HepG2 (cell line): ENCODE results near the gene CDK18. TPM values are rescaled to one million over a fixed set of nuclear protein-coding genes. Genes with fewer than 3 reads are reported as not detected.

ENCODE experiments used
- ARID2 ChIP-seq: sonication (generic); formaldehyde crosslinking; IDR thresholded peaks from 2 replicates; pipeline ENCODE4 v1.8.1; 2022; ENCODE audit warnings: mild to moderate bottlenecking, missing genetic modification reagents, borderline replicate concordance
- GFI1 ChIP-seq: sonication (generic); formaldehyde crosslinking; IDR thresholded peaks from 2 replicates; pipeline ENCODE4 v1.5.0; 2020; ENCODE audit warnings: missing genetic modification reagents, mild to moderate bottlenecking, borderline replicate concordance
- GLI4 ChIP-seq: sonication (generic); formaldehyde crosslinking; IDR thresholded peaks from 2 replicates; pipeline ENCODE4 v1.5.1; 2020; ENCODE audit warnings: missing genetic modification reagents, mild to moderate bottlenecking, moderate library complexity, borderline replicate concordance
- KAT7 ChIP-seq: IDR thresholded peaks from 2 replicates; pipeline ENCODE4 v1.6.1; 2018; ENCODE audit warnings: borderline replicate concordance, missing compliant biosample characterization
- KLF6 ChIP-seq: IDR thresholded peaks from 2 replicates; pipeline ENCODE4 v1.8.0; 2016; ENCODE audit warnings: missing biosample characterization, missing genetic modification reagents
- MAFG ChIP-seq: sonication (generic); formaldehyde crosslinking; IDR thresholded peaks from 2 replicates; pipeline ENCODE4 v1.5.1; 2020; ENCODE audit warnings: mild to moderate bottlenecking, missing genetic modification reagents
- MIXL1 ChIP-seq: IDR thresholded peaks from 2 replicates; pipeline ENCODE4 v1.6.1; 2016
- NCOA5 ChIP-seq: sonication (generic); formaldehyde crosslinking; IDR thresholded peaks from 2 replicates; pipeline ENCODE4 v1.4.0; 2020; ENCODE audit warnings: missing genetic modification reagents
- NFE2 ChIP-seq: sonication (generic); formaldehyde crosslinking; IDR thresholded peaks from 2 replicates; pipeline ENCODE4 v1.4.0; 2020; ENCODE audit warnings: missing genetic modification reagents
- PHF5A ChIP-seq: IDR thresholded peaks from one replicate; pipeline ENCODE4 v1.6.1; 2018; ENCODE audit warnings: low read depth, missing genetic modification reagents; ENCODE audit not compliant: unreplicated experiment
- POLR2A ChIP-seq, 2 experiments: IDR thresholded peaks; 2 replicates each; pipeline ENCODE4 v1.6.1; 2011; ENCODE audit warnings: low read depth in 2 of 2, low read length in 2 of 2, mild to moderate bottlenecking in 1 of 2, moderate library complexity in 1 of 2; ENCODE audit not compliant: insufficient read depth in 1 of 2
- SMYD3 ChIP-seq: sonication (generic); formaldehyde crosslinking; IDR thresholded peaks from 2 replicates; pipeline ENCODE4 v1.8.1; 2023; ENCODE audit warnings: mild to moderate bottlenecking, missing genetic modification reagents
- TCF7L2 ChIP-seq: IDR thresholded peaks from 2 replicates; pipeline ENCODE4 v1.6.1; 2011; ENCODE audit warnings: mild to moderate bottlenecking, low read depth, low read length, moderate library complexity
- TRIM24 ChIP-seq: sonication (generic); formaldehyde crosslinking; IDR thresholded peaks from 2 replicates; pipeline ENCODE4 v1.8.0; 2022; ENCODE audit warnings: mild to moderate bottlenecking, missing genetic modification reagents
- ZBTB7B ChIP-seq: sonication (generic); formaldehyde crosslinking; IDR thresholded peaks from 2 replicates; pipeline ENCODE4 v1.4.0; 2020; ENCODE audit warnings: missing genetic modification reagents
- ZNF326 ChIP-seq: sonication (generic); formaldehyde crosslinking; IDR thresholded peaks from 2 replicates; pipeline ENCODE4 v1.4.0; 2020; ENCODE audit warnings: missing genetic modification reagents, borderline replicate concordance
- ZNF333 ChIP-seq: sonication (generic); formaldehyde crosslinking; IDR thresholded peaks from 2 replicates; pipeline ENCODE4 v1.4.0; 2020; ENCODE audit warnings: mild to moderate bottlenecking, missing genetic modification reagents, borderline replicate concordance
- ZNF382 ChIP-seq: sonication (generic); formaldehyde crosslinking; IDR thresholded peaks from 2 replicates; pipeline ENCODE4 v1.5.0; 2020; ENCODE audit warnings: missing genetic modification reagents, mild to moderate bottlenecking, borderline replicate concordance
- ZNF431 ChIP-seq: sonication (generic); formaldehyde crosslinking; IDR thresholded peaks from 2 replicates; pipeline ENCODE4 v1.9.0; 2022; ENCODE audit warnings: missing genetic modification reagents, low read depth, mild to moderate bottlenecking, borderline replicate concordance
- ZNF598 ChIP-seq: sonication (generic); formaldehyde crosslinking; IDR thresholded peaks from 2 replicates; pipeline ENCODE4 v1.5.1; 2020; ENCODE audit warnings: mild to moderate bottlenecking, missing genetic modification reagents, borderline replicate concordance
- ZNF770 ChIP-seq: sonication (generic); formaldehyde crosslinking; IDR thresholded peaks from 2 replicates; pipeline ENCODE4 v1.5.0; 2020; ENCODE audit warnings: mild to moderate bottlenecking, missing genetic modification reagents
- ZNF780A ChIP-seq: sonication (generic); formaldehyde crosslinking; IDR thresholded peaks from 2 replicates; pipeline ENCODE4 v1.8.0; 2022; ENCODE audit warnings: mild to moderate bottlenecking, missing genetic modification reagents, moderate library complexity
- ZSCAN20 ChIP-seq: sonication (generic); formaldehyde crosslinking; IDR thresholded peaks from 2 replicates; pipeline ENCODE4 v1.4.0; 2020; ENCODE audit warnings: missing genetic modification reagents, mild to moderate bottlenecking, borderline replicate concordance
- ZSCAN21 ChIP-seq: sonication (generic); formaldehyde crosslinking; IDR thresholded peaks from 2 replicates; pipeline ENCODE4 v1.8.0; 2022; ENCODE audit warnings: mild to moderate bottlenecking, missing genetic modification reagents, moderate library complexity, borderline replicate concordance
- polyA plus RNA-seq, 8 experiments: library from polyadenylated mRNA; depleted of rRNA in 3 of 8; stranded (reverse) in 7 of 8; unstranded in 1 of 8; fragments of >200 nt; fragmentation: Illumina TruSeq in 4 of 8; extraction: Trizol in 4 of 8; gene quantifications; 2 replicates each; pipeline versions ENCODE4 v1.2.1 to v1.2.3, GENCODE V29; 2011 to 2016; ENCODE audit warnings: low read depth in 4 of 8, missing spikeins in 1 of 8, mixed read lengths in 1 of 8; ENCODE audit not compliant: insufficient read depth in 1 of 8
- total RNA-seq, 5 experiments: library from RNA; depleted of rRNA; stranded (reverse); fragments of >200 nt; fragmentation: Illumina TruSeq; extraction: Trizol; gene quantifications; 2 replicates each; pipeline ENCODE4 v1.2.3, GENCODE V29; 2016; ENCODE audit warnings: low read depth in 1 of 5
- TF ChIP-seq, protein P1 (sequence below), 2 experiments: fragments of 450-650 bp in 1 of 2; sonication (generic) in 1 of 2; formaldehyde crosslinking; IDR thresholded peaks; 2 replicates each; pipeline versions ENCODE4 v1.5.0 to v1.8.0; 2020 to 2022; ENCODE audit warnings: mild to moderate bottlenecking in 1 of 2, missing genetic modification reagents in 1 of 2
- TF ChIP-seq, protein P2 (sequence below): sonication (generic); formaldehyde crosslinking; IDR thresholded peaks from 2 replicates; pipeline ENCODE4 v1.8.0; 2022; ENCODE audit warnings: mild to moderate bottlenecking, missing genetic modification reagents, moderate library complexity
- TF ChIP-seq, protein P3 (sequence below): sonication (generic); formaldehyde crosslinking; IDR thresholded peaks from 2 replicates; pipeline ENCODE4 v1.4.0; 2020; ENCODE audit warnings: low read depth, mild to moderate bottlenecking, missing genetic modification reagents
- TF ChIP-seq, protein P4 (sequence below): sonication (generic); formaldehyde crosslinking; IDR thresholded peaks from 2 replicates; pipeline ENCODE4 v1.5.0; 2020; ENCODE audit warnings: missing genetic modification reagents

CDK18 gene
- total and polyA plus RNA-seq, 2 of the 13 experiments (the other 11 are each of a cell fraction or from before 2014, with no cell fraction given): 6.4 to 38.8 TPM

- TF ChIP-seq ZNF770 (CRISPR knock-in tag): 0 out of 2 replicates have a peak, but pooled peaks have one; percentile 13
- TF ChIP-seq ZNF382 (CRISPR knock-in tag): no peak
- peak; percentile 36 for TF ChIP-seq PHF5A (CRISPR knock-in tag)
- TF ChIP-seq KAT7: 0 out of 2 replicates have a peak, but pooled peaks have one; percentile 35
- TF ChIP-seq ZSCAN20 (CRISPR knock-in tag): no peak
- TF ChIP-seq ZNF598: no peak
- no peak for TF ChIP-seq GFI1 (CRISPR knock-in tag)
- TF ChIP-seq, protein P1, sequence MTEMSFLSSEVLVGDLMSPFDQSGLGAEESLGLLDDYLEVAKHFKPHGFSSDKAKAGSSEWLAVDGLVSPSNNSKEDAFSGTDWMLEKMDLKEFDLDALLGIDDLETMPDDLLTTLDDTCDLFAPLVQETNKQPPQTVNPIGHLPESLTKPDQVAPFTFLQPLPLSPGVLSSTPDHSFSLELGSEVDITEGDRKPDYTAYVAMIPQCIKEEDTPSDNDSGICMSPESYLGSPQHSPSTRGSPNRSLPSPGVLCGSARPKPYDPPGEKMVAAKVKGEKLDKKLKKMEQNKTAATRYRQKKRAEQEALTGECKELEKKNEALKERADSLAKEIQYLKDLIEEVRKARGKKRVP (CRISPR knock-in tag; IDR thresholded peaks at IDR 0.05): no peak
- no peak for TF ChIP-seq ZNF326 (CRISPR knock-in tag)
- 0 out of 4 replicates have a peak, but pooled peaks of 1 of the 2 experiments have one; percentile 18 for TF ChIP-seq POLR2A (IDR thresholded peaks at IDR 0.05; ENCODE audit: insufficient read depth in 1 of 2, low read depth in 2 of 2, low read length in 2 of 2)
- TF ChIP-seq, protein P2, sequence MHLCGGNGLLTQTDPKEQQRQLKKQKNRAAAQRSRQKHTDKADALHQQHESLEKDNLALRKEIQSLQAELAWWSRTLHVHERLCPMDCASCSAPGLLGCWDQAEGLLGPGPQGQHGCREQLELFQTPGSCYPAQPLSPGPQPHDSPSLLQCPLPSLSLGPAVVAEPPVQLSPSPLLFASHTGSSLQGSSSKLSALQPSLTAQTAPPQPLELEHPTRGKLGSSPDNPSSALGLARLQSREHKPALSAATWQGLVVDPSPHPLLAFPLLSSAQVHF: no peak
- no peak; the same call in 1 of the 2 replicates for TF ChIP-seq ZSCAN21 (CRISPR knock-in tag)
- TF ChIP-seq ZNF431 (CRISPR knock-in tag): no peak
- TF ChIP-seq SMYD3 (CRISPR knock-in tag): no peak
- TF ChIP-seq, protein P3, sequence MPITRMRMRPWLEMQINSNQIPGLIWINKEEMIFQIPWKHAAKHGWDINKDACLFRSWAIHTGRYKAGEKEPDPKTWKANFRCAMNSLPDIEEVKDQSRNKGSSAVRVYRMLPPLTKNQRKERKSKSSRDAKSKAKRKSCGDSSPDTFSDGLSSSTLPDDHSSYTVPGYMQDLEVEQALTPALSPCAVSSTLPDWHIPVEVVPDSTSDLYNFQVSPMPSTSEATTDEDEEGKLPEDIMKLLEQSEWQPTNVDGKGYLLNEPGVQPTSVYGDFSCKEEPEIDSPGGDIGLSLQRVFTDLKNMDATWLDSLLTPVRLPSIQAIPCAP (CRISPR knock-in tag): no peak
- TF ChIP-seq NCOA5: no peak
- no peak for TF ChIP-seq KLF6
- TF ChIP-seq ZBTB7B (CRISPR knock-in tag): peak; percentile 74; the same call in 1 of the 2 replicates
- TF ChIP-seq GLI4 (CRISPR knock-in tag): no peak
- no peak for TF ChIP-seq TCF7L2
- TF ChIP-seq MIXL1 (CRISPR knock-in tag): peak; percentile 79
- TF ChIP-seq ZNF780A: no peak
- no peak for TF ChIP-seq ZNF333 (CRISPR knock-in tag)
- TF ChIP-seq MAFG (CRISPR knock-in tag): no peak
- TF ChIP-seq ARID2: no peak
- TF ChIP-seq NFE2 (CRISPR knock-in tag): no peak
- no peak for TF ChIP-seq TRIM24 (CRISPR knock-in tag)
- TF ChIP-seq, protein P4, sequence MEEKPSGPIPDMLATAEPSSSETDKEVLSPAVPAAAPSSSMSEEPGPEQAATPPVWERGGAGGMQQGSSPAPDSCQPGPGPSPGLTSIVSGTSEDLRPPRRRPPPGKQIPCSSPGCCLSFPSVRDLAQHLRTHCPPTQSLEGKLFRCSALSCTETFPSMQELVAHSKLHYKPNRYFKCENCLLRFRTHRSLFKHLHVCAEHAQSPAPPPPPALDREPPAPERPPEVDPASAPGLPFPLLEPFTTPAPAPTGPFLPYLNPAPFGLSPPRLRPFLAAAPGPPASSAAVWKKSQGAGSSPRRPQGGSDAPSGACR (CRISPR knock-in tag): peak; percentile 56; the same call in 1 of the 2 replicates
These were observed 12.2 kb upstream of the CDK18 start (continued) for GRCh38 chr1:205492201-205492667.
